Retina (tissue), 1 donor: Measurements from ENCODE around the gene MPZL1.
"Not testable (repeated sequence)": the region's sequence is repeated elsewhere in the genome, so short reads cannot be mapped to it uniquely, and the experiment has no call there.

Experiments used
- DNase-seq: peaks from one replicate; pipeline ENCODE4 v3.0.0-alpha.2; 2016

Gene MPZL1

DNA sequence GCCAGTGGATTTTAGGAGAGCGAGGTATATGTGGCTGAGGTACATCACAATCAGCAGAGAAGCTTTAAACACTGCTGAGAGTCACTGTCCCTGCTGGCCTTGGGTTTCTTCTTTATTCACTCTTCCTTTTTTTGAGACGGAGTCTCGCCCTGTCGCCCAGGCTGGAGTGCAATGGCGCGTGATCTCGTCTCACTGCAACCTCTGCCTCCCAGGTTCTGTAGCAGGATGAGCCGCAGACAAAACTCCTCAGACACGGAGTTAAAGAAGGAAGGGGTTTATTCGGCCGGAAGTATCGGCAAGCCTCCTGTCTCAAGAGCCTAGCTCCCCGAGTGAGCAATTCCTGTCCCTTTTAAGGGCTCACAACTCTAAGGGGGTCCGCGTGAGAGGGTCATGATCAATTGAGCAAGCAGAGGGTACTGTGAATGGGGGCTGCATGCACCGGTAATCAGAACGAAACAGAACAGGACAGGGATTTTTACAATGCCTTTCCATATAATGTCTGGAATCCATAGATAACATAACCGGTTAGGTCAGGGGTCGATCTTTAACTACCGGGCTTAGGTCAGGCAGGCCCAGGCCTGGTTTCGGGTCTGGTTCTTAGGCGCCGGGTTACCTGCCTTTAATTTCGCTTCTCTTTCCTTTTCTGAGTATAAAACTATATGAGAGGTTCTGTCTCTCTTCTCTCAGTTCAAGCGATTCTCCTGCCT, 1.9 kb upstream of the MPZL1 start:
- DNase-seq = not testable (repeated sequence)

- DNase-seq = no peak
Measured at GRCh38 chr1:167720965-167721616, 691 bp upstream of the MPZL1 start.

DNA sequence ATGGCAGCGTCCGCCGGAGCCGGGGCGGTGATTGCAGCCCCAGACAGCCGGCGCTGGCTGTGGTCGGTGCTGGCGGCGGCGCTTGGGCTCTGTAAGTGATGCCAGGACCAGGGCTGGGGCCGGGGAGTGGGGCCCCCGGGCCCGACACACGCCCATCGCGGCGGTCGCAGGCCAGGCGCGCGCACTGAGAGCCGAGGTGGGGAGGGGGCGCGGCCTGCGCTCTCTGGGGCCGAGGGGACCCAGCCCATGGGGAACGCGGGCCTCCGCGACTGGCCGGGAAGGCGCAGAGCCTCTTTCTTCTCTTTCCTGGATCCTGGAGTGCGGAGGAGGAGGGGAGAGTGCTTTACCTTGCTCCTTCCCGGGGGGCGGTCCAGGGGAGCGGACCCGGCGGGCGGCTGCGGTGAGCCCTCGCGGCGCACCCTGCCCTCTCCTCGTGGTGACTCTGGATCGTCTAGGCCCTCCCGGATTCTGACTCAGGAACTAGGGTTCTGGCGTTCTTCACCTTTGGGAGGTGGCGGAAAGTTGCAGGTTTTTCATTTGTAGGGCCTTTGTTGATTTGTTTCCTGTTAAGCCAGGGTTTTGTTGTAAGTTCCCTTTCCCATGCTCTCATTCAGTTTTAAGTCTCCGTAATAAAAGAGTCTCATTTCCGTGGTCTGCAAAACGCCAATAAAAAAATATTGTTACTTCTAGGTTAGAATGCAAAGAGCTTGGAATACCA, 529 bp downstream of the MPZL1 start:
- no peak for DNase-seq

DNA sequence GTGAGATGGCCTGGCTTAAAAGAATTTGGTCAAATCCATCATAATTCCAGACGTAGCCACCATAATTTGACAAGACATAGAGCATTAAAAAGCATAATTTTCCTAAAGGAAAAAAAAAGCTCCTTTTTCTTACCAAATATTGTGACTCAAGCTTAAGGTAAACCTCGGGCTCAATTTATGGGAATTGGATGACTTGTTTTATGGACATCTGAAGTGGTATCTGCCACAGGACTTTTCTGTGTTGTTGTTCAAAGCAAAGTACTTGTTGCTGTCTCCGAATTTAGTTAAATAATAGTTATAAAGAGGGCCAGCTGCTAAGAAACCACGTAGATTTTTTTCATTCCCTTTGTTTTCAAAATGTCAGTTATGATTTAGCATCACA, 1.1 kb downstream of the MPZL1 start:
- DNase-seq = no peak

DNA sequence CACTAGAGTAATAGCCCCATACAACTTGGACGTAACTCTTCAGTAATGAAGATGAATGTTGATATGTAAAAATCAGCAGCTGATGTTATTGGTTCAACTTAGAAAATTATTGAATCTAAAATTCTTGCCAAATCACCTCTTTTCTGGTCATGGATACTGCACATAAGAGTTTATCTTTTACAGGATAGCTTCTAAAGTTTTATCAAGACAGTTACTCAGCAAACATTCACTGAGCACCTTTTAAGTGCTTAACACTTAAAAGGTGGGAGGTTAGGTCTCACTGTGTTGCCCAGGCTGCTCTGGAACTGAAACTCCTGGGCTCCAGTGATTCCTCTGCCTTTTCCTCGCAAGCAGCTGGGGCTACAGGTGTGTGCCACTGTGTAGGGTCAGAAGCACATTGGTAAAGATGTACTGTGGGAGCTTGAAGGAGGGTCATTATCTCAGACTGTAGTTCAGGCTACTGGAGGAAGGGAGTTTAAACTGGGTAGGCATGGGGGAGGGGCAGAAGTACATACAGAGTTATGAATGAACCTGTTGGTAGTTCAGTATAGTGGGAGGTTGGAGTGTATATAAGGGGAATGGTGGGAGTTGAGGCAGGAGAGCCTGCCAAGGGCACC, 2.0 kb downstream of the MPZL1 start:
- DNase-seq = no peak

DNA sequence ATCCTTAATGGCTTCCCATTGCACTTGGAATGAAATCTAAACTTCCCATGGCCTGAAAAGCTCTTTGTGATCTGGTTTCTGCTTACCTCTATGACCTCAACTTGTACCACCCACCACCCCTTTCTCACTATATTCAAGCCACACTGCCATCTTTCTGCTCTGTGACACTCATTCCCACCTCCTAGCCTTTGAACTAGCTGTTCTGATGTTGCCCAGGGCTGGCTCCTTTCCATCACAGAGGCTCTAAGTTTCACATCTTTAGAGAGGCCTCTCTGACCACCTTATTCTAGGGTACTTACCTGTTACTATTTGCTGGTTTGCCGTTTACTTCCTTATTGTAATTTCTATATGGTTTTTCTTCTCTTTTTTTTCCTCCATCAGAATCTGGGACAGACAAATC, 4.2 kb downstream of the MPZL1 start:
- no peak for DNase-seq

- no peak for DNase-seq
Measured at GRCh38 chr1:167728818-167729410, 7.1 kb downstream of the MPZL1 start.

- DNase-seq = no peak
Measured at GRCh38 chr1:167734227-167734626, 12.4 kb downstream of the MPZL1 start.

DNA sequence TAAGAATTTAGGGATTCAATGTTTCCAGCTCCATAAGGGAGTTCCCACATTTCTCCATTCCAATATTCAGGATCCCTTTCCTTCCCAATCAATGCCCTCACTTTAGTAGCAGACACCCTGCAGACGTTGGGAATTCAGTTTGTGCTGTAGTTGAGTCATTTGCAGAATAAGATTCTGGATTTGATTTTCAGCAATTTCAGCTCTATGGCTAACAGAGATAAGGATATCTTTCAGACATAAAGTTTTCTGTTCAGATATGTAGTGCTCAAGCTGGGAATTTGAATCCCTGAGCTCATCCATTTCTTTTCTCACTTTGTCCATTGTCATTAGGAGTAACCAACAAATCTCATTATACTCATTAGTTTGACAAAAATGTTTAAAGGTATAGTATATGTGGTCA, 13.1 kb downstream of the MPZL1 start:
- DNase-seq = no peak

DNA sequence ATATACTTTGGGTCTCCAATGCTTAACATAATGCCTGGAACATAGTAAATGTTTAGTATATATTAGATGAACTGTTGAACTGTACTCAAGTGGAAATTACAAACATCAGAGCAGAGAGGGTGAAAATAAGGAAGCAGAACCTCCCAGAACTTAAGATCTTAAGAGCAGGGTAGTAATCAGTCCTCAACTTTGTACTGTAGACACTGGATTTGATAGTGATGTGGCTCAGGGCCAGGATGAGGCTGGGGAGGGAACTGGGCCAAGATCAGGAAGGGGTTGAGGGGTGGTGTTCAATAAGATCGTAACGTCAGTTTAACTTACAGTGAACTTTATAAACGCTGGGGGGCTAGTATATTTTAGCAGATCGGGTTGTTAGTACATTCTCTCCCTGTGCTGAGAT, 15.4 kb downstream of the MPZL1 start:
- DNase-seq = no peak

GRCh38 chr1:167738158-167738557, 16.4 kb downstream of the MPZL1 start:
- no peak for DNase-seq

GRCh38 chr1:167739752-167740151, 18.0 kb downstream of the MPZL1 start:
- DNase-seq = no peak

DNA sequence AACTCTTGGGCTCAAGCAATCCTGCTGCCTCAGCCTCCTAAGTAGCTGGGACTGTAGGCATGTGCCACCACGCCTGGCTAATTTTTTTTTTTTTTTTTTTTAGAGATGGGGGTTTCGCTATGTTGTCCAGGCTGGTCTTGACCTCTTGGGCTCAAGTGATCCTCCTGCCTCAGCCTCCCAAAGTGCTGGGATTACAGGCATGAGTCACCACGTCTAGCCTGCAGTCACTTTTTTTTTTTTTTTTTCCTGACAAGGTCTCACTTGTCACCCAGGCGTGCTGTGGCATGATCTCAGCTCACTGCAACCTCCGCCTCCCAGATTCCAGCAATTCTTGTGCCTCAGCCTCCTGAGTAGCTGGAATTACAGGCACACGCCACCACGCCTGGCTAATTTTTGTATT, 19.3 kb downstream of the MPZL1 start:
- not testable (repeated sequence) for DNase-seq

DNA sequence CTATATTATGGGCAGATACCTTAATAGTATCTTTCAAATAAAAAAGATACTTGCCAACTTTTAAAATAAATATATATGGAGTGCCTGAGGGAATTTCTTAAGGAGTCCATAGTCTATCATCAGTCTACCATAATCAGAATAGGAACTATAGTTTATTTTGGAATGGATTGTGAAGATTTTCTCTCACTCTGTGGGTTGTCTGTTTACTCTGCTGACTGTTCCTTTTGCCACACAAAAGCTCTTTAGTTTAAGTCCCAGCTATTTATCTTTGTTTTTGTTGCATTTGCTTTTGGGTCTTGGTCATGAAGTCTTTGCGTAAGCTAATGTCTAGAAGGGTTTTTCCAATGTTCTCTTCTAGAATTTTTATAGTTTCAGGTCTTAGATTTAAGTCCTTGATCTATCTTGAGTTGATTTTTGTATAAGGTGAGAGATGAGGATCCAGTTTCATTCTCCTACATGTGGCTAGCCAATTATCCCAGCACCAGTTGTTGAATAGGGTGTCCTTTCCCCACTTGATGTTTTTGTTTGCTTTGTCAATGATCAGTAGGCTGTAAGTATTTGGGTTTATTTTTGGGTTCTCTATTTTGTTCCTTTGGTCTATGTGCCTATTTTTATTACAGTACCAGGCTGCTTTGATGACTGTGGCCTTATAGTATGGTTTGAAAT, 20.7 kb downstream of the MPZL1 start:
- not testable (repeated sequence) for DNase-seq

DNA sequence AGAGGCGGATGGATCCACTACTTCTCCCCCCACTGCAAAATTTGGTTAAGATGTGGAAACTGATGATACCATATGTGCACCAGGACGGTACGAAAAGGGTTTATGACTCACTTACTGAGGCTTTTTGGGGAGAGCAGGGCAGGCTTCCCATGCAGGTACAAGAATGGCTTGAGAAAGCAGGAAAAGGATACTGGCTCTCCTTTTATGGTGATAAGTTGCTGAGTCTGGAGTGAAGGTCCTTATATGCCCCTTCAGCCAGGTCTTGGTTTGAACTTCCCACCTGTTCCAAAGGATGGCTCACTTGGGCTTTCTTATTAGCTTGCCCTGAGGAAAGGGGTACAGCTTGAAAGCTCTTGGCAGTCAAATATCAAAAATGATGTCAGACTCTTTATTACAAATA, 23.1 kb downstream of the MPZL1 start:
- no peak for DNase-seq

GRCh38 chr1:167746013-167746672, 24.4 kb downstream of the MPZL1 start:
- DNase-seq = no peak

DNA sequence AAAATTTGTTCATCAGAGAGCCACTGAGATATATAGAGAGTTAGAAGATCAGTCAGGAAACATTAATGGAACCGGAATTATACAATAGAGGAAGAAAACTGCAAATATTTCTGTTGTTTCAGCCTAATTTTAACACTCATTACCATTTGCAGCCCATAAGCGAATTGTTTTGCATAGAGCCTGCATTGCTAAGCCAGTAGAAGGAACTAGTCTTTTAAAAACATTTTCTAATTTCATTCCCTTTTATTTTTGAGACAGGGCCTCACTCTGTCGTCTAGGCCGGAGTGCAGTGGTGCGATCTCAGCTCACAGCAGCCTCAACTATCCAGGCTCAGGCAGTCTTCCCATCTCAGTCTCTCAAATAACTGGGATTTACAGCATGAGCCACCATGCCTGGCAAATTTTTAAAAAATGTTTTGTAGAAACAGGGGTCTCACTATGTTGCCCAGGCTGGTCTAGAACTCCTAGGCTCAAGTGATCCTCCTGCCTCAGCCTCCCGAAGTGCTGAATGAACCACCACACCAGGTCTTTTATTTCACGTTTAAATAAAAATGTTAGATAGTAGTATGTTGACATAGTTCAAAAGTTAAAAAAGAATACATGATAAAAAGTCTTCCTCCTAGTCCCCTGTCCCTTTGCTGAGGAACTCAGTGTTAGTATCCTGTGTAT, 25.3 kb downstream of the MPZL1 start:
- no peak for DNase-seq

GRCh38 chr1:167747988-167748387, 26.2 kb downstream of the MPZL1 start:
- DNase-seq = no peak

- no peak for DNase-seq
Measured at GRCh38 chr1:167748906-167749305, 27.1 kb downstream of the MPZL1 start.

DNA sequence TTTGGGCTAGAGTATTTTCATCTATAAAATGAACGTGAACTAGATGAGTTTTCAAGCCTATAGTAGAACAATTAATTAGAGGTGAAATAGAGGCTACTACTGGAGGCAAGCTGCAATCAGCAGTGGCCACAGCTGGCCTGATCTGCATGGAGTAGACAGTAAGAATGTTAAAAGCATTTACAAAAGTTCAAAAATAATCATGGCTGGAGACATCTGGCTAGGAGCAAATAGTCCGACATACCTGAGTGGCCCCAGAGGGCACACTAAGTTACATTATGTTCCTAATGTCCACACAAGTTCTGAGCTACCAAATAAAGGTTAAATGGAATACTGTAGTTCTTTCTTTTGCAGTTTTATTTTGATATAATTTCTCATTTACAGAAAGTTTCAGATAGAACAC, 28.0 kb downstream of the MPZL1 start:
- DNase-seq = no peak

- DNase-seq = no peak
Measured at GRCh38 chr1:167750641-167751040, 28.9 kb downstream of the MPZL1 start.

GRCh38 chr1:167751676-167752075, 29.9 kb downstream of the MPZL1 start:
- DNase-seq = no peak
